ENCODE data around the gene KLHL22.

Gene KLHL22

DNA sequence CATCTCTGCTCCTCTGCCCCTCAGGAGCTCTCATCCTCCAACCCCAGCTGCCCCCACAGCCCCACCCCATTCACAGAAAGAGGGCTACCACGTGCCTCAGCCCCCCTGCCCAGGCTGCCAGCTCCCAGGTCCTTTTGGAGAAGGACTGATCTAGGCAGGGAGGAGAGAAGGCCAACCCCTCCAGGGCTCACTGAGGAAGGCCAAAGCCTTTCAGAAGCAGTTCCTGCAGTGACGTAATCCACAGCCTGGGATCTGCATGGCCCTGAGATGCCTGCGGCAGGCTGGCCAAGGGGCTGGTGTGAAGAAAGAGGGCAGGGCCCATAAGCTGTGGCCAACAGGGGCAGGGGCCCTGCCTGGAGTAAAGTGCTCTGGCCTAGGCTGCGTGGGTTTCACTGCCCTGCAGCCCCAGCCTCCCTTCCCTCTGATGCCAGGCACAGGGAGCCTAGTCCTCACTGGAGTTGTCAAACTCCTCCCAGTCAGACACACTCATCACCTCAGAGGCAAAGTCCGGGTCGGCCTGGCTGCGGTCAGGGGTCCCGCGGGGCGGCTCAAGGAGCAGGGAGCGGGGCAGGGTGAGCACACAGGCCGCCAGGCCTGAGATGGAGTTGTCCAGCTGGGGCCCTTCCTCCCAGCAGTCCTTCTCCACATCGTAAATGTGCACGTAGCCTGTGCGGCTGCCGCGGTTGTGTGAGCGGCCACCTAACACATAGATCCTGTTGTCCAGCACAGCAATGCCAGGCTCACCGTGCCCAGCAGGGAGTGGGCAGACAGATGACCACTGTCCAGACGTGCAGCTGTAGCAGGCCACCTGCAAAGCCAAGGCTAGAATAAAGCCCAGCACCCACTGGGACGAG is 53.7 kb downstream of the KLHL22 start:
- no peaks in the 10 kb centered on the region for H3K9me2 ChIP-seq (replicated peaks; ENCODE audit: low read depth, low read length)
- no peak for TF ChIP-seq EZH2phosphoT487 (IDR thresholded peaks at IDR 0.05; ENCODE audit: borderline replicate concordance)
- TF ChIP-seq, protein P1, sequence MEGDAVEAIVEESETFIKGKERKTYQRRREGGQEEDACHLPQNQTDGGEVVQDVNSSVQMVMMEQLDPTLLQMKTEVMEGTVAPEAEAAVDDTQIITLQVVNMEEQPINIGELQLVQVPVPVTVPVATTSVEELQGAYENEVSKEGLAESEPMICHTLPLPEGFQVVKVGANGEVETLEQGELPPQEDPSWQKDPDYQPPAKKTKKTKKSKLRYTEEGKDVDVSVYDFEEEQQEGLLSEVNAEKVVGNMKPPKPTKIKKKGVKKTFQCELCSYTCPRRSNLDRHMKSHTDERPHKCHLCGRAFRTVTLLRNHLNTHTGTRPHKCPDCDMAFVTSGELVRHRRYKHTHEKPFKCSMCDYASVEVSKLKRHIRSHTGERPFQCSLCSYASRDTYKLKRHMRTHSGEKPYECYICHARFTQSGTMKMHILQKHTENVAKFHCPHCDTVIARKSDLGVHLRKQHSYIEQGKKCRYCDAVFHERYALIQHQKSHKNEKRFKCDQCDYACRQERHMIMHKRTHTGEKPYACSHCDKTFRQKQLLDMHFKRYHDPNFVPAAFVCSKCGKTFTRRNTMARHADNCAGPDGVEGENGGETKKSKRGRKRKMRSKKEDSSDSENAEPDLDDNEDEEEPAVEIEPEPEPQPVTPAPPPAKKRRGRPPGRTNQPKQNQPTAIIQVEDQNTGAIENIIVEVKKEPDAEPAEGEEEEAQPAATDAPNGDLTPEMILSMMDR (conservative IDR thresholded peaks at IDR 0.05; ENCODE audit: low read length), result no peak
- no peak overlapping the region for H2AFZ ChIP-seq (ENCODE audit: low read length)
- no peak overlapping the region for H3K4me3 ChIP-seq (ENCODE audit: low read length, poor library complexity, severe bottlenecking)
- H3K4me2 ChIP-seq (ENCODE audit: low read depth, low read length, poor library complexity, severe bottlenecking), result no peak overlapping the region
- H3F3A ChIP-seq (ENCODE audit: low read depth), result no peaks in the 10 kb centered on the region
- no peak overlapping the region for H3K9ac ChIP-seq (ENCODE audit: low read depth, low read length, poor library complexity, severe bottlenecking)
- no peaks in the 10 kb centered on the region for H3K27me3 ChIP-seq (ENCODE audit: insufficient read depth, low read length, poor library complexity, severe bottlenecking)
- no peaks in the 10 kb centered on the region for H4K20me1 ChIP-seq (ENCODE audit: insufficient read depth, low read length, poor library complexity, severe bottlenecking)
- no peaks in the 10 kb centered on the region; the same call in 1 of the 2 replicates for H3K36me3 ChIP-seq (ENCODE audit: insufficient read depth, low read length)
- no peaks in the 10 kb centered on the region for H3K79me2 ChIP-seq (ENCODE audit: insufficient read depth, low read length)
- H3K4me1 ChIP-seq (ENCODE audit: insufficient read depth, low read length, poor library complexity, severe bottlenecking), result no peaks in the 10 kb centered on the region
- H3K9me3 ChIP-seq (ENCODE audit: insufficient read depth, low read depth, low read length), result no peaks in the 10 kb centered on the region

DNA sequence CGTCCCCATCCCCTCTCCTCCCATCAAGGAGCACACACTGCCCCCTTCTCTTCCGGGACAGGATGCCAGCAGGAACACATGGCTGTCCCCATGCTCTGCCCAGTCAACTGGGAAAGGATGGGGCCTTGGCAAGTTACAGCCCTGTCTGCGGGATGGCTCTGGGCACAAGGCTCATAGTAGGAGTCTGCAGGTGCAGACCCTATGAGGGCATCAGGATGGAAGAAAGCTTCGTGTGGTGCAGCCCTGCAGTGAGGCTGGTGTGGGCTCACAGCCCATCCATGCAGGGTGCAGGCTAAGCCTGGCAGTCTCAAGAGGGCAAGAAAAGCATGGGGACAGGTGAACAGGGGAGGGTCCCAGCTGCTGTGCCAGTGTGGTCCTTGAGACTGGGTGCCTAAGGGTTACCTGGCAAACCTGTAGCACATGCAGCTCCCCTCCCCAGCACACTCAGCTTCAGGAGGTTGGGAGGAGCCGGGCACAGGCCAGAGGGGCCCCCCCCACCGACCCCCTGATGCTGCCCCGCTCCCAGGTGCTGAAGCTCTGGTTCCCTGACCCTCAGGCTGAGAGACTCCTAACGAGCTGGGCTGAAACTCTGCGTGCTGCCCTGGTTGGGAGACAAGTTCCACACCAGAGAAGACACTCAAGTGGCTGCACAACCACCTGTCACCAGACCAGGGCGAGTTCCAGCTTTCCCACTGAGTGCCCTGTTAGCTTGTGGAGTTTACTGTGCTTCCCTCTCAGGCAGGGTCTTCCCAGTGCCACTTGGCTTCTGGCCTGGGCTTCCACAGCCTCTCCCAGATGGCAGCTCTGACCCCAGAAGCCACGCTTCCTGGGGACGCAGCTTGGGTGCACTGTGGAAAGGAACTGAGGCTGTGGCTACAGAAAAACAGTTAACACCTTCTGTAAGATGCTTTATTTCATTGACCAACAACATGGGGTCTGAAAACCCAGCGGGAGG is 54.7 kb downstream of the KLHL22 start:
- no peaks in the 10 kb centered on the region for H3F3A ChIP-seq (ENCODE audit: low read depth)
- no peak overlapping the region for H3K4me3 ChIP-seq (ENCODE audit: low read length, poor library complexity, severe bottlenecking)
- no peak overlapping the region for H3K4me2 ChIP-seq (ENCODE audit: low read depth, low read length, poor library complexity, severe bottlenecking)
- TF ChIP-seq, protein P1 (conservative IDR thresholded peaks at IDR 0.05; ENCODE audit: low read length), result no peak
- no peak for TF ChIP-seq EZH2phosphoT487 (IDR thresholded peaks at IDR 0.05; ENCODE audit: borderline replicate concordance)
- no peaks in the 10 kb centered on the region for H3K27me3 ChIP-seq (ENCODE audit: insufficient read depth, low read length, poor library complexity, severe bottlenecking)
- no peaks in the 10 kb centered on the region for H3K9me2 ChIP-seq (replicated peaks; ENCODE audit: low read depth, low read length)
- no peaks in the 10 kb centered on the region for H3K79me2 ChIP-seq (ENCODE audit: insufficient read depth, low read length)
- H3K4me1 ChIP-seq (ENCODE audit: insufficient read depth, low read length, poor library complexity, severe bottlenecking), result no peaks in the 10 kb centered on the region
- H3K9ac ChIP-seq (ENCODE audit: low read depth, low read length, poor library complexity, severe bottlenecking), result no peak overlapping the region
- H4K20me1 ChIP-seq (ENCODE audit: insufficient read depth, low read length, poor library complexity, severe bottlenecking), result no peaks in the 10 kb centered on the region
- no peaks in the 10 kb centered on the region; the same call in 1 of the 2 replicates for H3K36me3 ChIP-seq (ENCODE audit: insufficient read depth, low read length)
- no peak overlapping the region for H2AFZ ChIP-seq (ENCODE audit: low read length)
- H3K9me3 ChIP-seq (ENCODE audit: insufficient read depth, low read depth, low read length), result no peaks in the 10 kb centered on the region

DNA sequence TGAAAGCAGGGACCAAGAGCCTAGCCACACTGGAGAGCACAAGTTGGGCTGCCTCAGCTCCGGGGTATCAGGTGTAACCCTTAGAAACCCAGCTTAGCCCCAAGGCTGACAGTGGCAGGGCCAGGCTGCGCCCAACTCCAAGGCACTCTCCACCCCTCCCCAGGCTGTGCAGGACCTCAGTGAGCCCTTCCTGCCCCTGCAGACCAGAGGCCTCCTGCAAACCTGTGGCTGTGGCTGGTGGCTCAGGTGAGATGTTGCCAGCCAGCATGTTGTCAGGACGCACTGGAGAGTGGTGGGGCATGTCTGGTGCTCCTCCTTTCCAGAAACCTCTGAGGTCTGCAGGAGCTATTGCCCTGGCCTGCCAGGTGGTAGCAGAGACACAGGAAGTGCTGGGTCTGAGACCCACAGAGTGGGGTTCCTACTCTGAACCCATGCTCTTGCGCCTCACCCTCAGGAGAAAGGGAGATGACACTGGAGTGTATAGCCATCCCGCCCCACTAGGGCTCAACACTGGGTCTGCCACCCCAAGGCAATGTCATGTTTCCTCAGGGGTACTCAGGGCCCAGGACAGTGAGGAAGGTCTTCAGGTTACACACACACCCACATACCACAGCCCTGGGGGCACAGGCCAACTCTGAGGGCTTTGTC is 55.5 kb downstream of the KLHL22 start:
- Histone ChIP-seq H3K4me2 (ENCODE audit: low read depth, low read length, poor library complexity, severe bottlenecking) (no peak overlapping the region), H3K79me2 (ENCODE audit: insufficient read depth, low read length) (no peaks in the 10 kb centered on the region), H3K4me3 (ENCODE audit: low read length, poor library complexity, severe bottlenecking) (no peak overlapping the region), H2AFZ (ENCODE audit: low read length) (no peak overlapping the region), H3F3A (ENCODE audit: low read depth) (no peaks in the 10 kb centered on the region), H3K9me2 (replicated peaks; ENCODE audit: low read depth, low read length) (no peaks in the 10 kb centered on the region), H4K20me1 (ENCODE audit: insufficient read depth, low read length, poor library complexity, severe bottlenecking) (no peaks in the 10 kb centered on the region), H3K36me3 (ENCODE audit: insufficient read depth, low read length) (no peaks in the 10 kb centered on the region; the same call in 1 of the 2 replicates), H3K4me1 (ENCODE audit: insufficient read depth, low read length, poor library complexity, severe bottlenecking) (no peaks in the 10 kb centered on the region), H3K9ac (ENCODE audit: low read depth, low read length, poor library complexity, severe bottlenecking) (no peak overlapping the region), H3K27me3 (ENCODE audit: insufficient read depth, low read length, poor library complexity, severe bottlenecking) (no peaks in the 10 kb centered on the region), H3K9me3 (ENCODE audit: insufficient read depth, low read depth, low read length) (no peaks in the 10 kb centered on the region)
- TF ChIP-seq EZH2phosphoT487 (IDR thresholded peaks at IDR 0.05; ENCODE audit: borderline replicate concordance), result no peak
- TF ChIP-seq, protein P1 (conservative IDR thresholded peaks at IDR 0.05; ENCODE audit: low read length), result no peak

Measured in Loucy (cell line).